ENCODE results near the gene STX10. TPM values are rescaled to one million over a fixed set of nuclear protein-coding genes. Genes with fewer than 3 reads are reported as not detected.

Gene STX10
- polyA plus RNA-seq, 1 of the 3 experiments (the other 2 are of a cell fraction) = 163 TPM

- POLR2A ChIA-PET = interaction anchor here (1.0 to 1.3 kb wide), 3 partner anchors 55 to 128 kb away, joined by 3 to 5 read pairs (median 5); partner anchors contain the start of gene DAND5
- Histone ChIP-seq H3K9me3 (no peaks in the 10 kb centered on the region), H3K4me3 (ENCODE audit: low read depth in 2 of 2, low read length in 1 of 2) (no peak overlapping the region), H3K27ac (ENCODE audit: low read depth in 2 of 2, low read length in 1 of 2) (no peak overlapping the region; a peak in 1 of 4 replicates), H3F3A (replicated peaks; ENCODE audit: insufficient read depth) (no peaks in the 10 kb centered on the region), H3K79me2 (ENCODE audit: insufficient read depth) (peaks cover 7% of the 10 kb centered on the region; the same call in 1 of the 2 replicates), H4K20me1 (ENCODE audit: insufficient read depth) (no peaks in the 10 kb centered on the region), H2AFZ (ENCODE audit: low read depth) (no peak overlapping the region), H3K4me2 (no peak overlapping the region), H3K9ac (no peak overlapping the region), H3K9me2 (no peaks in the 10 kb centered on the region), H3K4me1 (ENCODE audit: control insufficient read depth in 1 of 2, insufficient read depth in 2 of 2, low read depth in 1 of 2, low read length in 1 of 2) (peaks cover 0 to 54% of the 10 kb centered on the region in 2 experiments; a peak in 3 of 4 replicates), H3K27me3 (ENCODE audit: insufficient read depth) (no peaks in the 10 kb centered on the region), H3K36me3 (replicated peaks in 1 of 2; ENCODE audit: control insufficient read depth in 1 of 2, insufficient read depth in 2 of 2, low read length in 1 of 2) (peaks cover 0 to 16% of the 10 kb centered on the region in 2 experiments)
- WGBS (ENCODE audit: low lambda C conversion rate) = 92% methylated on average over 20 of the region's 20 CpGs
- CTCF ChIA-PET = interaction anchor here (1.6 to 9.2 kb wide), 4 partner anchors 7 to 166 kb away, joined by 4 to 603 read pairs (median 291); partner anchors contain the start of genes DAND5 and LYL1
- no peak for DNase-seq
- TF ChIP-seq, protein P1, sequence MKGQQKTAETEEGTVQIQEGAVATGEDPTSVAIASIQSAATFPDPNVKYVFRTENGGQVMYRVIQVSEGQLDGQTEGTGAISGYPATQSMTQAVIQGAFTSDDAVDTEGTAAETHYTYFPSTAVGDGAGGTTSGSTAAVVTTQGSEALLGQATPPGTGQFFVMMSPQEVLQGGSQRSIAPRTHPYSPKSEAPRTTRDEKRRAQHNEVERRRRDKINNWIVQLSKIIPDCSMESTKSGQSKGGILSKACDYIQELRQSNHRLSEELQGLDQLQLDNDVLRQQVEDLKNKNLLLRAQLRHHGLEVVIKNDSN (IDR thresholded peaks at IDR 0.05; ENCODE audit: borderline replicate concordance, low read depth) = no peak
- no peak for TF ChIP-seq SMC3 (IDR thresholded peaks at IDR 0.05; ENCODE audit: low read depth, low read length)
- TF ChIP-seq TEAD4 (IDR thresholded peaks at IDR 0.05; ENCODE audit: borderline replicate concordance, insufficient read depth) = no peak
- TF ChIP-seq POLR2AphosphoS5 (IDR thresholded peaks at IDR 0.05; ENCODE audit: low read depth, low read length) = no peak
- TF ChIP-seq YY1 (IDR thresholded peaks at IDR 0.05; ENCODE audit: low read depth) = no peak
- TF ChIP-seq MXI1 (IDR thresholded peaks at IDR 0.05; ENCODE audit: low read depth, low read length) = no peak
- TF ChIP-seq GATA2 (CRISPR knock-in tag; IDR thresholded peaks at IDR 0.05) = no peak
- TF ChIP-seq FOXJ3 (CRISPR knock-in tag; IDR thresholded peaks at IDR 0.05) = no peak
- TF ChIP-seq NFIC (IDR thresholded peaks at IDR 0.05; ENCODE audit: borderline replicate concordance) = no peak
- TF ChIP-seq SIN3A (IDR thresholded peaks at IDR 0.05; ENCODE audit: borderline replicate concordance, low read depth, low read length) = no peak
- no peak for TF ChIP-seq RAD21 (IDR thresholded peaks at IDR 0.05; ENCODE audit: low read length)
- no peak for TF ChIP-seq JUND (IDR thresholded peaks at IDR 0.05)
- no peak for TF ChIP-seq NRF1 (IDR thresholded peaks at IDR 0.05; ENCODE audit: low read depth, low read length)
- TF ChIP-seq TAF1 (IDR thresholded peaks at IDR 0.05; ENCODE audit: borderline replicate concordance, low read depth, low read length) = no peak
- no peak for TF ChIP-seq FOSL2 (IDR thresholded peaks at IDR 0.05; ENCODE audit: borderline replicate concordance, low read depth)
- no peak for TF ChIP-seq CHD2 (IDR thresholded peaks at IDR 0.05; ENCODE audit: low read length, partially characterized antibody)
- no peak for TF ChIP-seq EZH2phosphoT487 (IDR thresholded peaks at IDR 0.05; ENCODE audit: borderline replicate concordance, low read depth)
- TF ChIP-seq, protein P2, sequence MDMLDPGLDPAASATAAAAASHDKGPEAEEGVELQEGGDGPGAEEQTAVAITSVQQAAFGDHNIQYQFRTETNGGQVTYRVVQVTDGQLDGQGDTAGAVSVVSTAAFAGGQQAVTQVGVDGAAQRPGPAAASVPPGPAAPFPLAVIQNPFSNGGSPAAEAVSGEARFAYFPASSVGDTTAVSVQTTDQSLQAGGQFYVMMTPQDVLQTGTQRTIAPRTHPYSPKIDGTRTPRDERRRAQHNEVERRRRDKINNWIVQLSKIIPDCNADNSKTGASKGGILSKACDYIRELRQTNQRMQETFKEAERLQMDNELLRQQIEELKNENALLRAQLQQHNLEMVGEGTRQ (IDR thresholded peaks at IDR 0.05; ENCODE audit: borderline replicate concordance, low read depth, low read length) = no peak
- no peak for TF ChIP-seq RXRA (IDR thresholded peaks at IDR 0.05; ENCODE audit: borderline replicate concordance, low read depth)
Observed at GRCh38 chr19:13097033-13097462, 53.1 kb downstream of the STX10 start.
